Cardiac septum (tissue), 1 donor: ENCODE measurements around the gene PRG2. TPM values are rescaled to one million over a fixed set of nuclear protein-coding genes. Genes with fewer than 3 reads are reported as not detected.

Experiments
- DNase-seq: peaks from one replicate; pipeline ENCODE4 v3.0.0-alpha.2; 2020; ENCODE audit warnings: low spot score
- intact Hi-C: fragments of 100-400 bp; cut with DNase I; formaldehyde crosslinking; loops from one replicate; pipeline ENCODE4 v1.14.0; 2022
- total RNA-seq: library from RNA; stranded (reverse); fragmentation: NEBNext Ultra II Directional; extraction: Animal tissue kit (Norgen Biotek cat#: 25700); gene quantifications from one replicate; pipeline ENCODE4 v1.2.1, GENCODE V29; 2021
- donor health status: DM: no; HTN: no; CAD: no.

PRG2 gene
- total RNA-seq, 1 donor from 2014 or later, result not detected

GRCh38 chr11:57357856-57358255, 32.6 kb downstream of the PRG2 start:
- intact Hi-C loops, result loop anchor here (10.0 kb wide), 1 partner anchor 513 kb away; no protein-coding TSS in a partner anchor
- no peak for DNase-seq

- intact Hi-C loops, result loop anchor here (10.0 kb wide), 1 partner anchor 513 kb away; no protein-coding TSS in a partner anchor
These were observed 33.1 kb downstream of the PRG2 start for GRCh38 chr11:57357310-57357709.

GRCh38 chr11:57356268-57356667, 34.2 kb downstream of the PRG2 start:
- intact Hi-C loops, result loop anchor here (10.0 kb wide), 1 partner anchor 511 kb away; no protein-coding TSS in a partner anchor
- no peak for DNase-seq

More at GRCh38 chr11:57357310-57357709, 33.1 kb downstream of the PRG2 start:
- no peak for DNase-seq

- no peak for DNase-seq
- intact Hi-C loops, result loop anchor here (10.0 kb wide), 1 partner anchor 510 kb away; no protein-coding TSS in a partner anchor
These were observed 35.8 kb downstream of the PRG2 start for GRCh38 chr11:57354699-57355098.

GRCh38 chr11:57353852-57354251, 36.6 kb downstream of the PRG2 start:
- intact Hi-C loops, result loop anchor here (10.0 kb wide), 1 partner anchor 509 kb away; no protein-coding TSS in a partner anchor
- DNase-seq, result no peak

GRCh38 chr11:57353446-57353845, 37.0 kb downstream of the PRG2 start:
- intact Hi-C loops, result loop anchor here (10.0 kb wide), 1 partner anchor 509 kb away; no protein-coding TSS in a partner anchor
- no peak for DNase-seq

GRCh38 chr11:57353036-57353435, 37.4 kb downstream of the PRG2 start:
- intact Hi-C loops, result loop anchor here (10.0 kb wide), 1 partner anchor 508 kb away; no protein-coding TSS in a partner anchor
- no peak for DNase-seq

- intact Hi-C loops, result loop anchor here (5.0 to 10.0 kb wide), 6 partner anchors 78 to 1165 kb away; partner anchors contain the start of genes SLC43A3 and YPEL4
- DNase-seq, result peak; percentile 90
These were observed 40.8 kb downstream of the PRG2 start for GRCh38 chr11:57349491-57350274.

- no peak for DNase-seq
- intact Hi-C loops, result loop anchor here (5.0 to 10.0 kb wide), 5 partner anchors 79 to 1166 kb away; partner anchors contain the start of genes SLC43A3 and YPEL4
These were observed 41.7 kb downstream of the PRG2 start for GRCh38 chr11:57348636-57349313.

- no peak for DNase-seq
- intact Hi-C loops, result loop anchor here (5.0 to 10.0 kb wide), 5 partner anchors 79 to 1167 kb away; partner anchors contain the start of genes SLC43A3 and YPEL4
These were observed 42.4 kb downstream of the PRG2 start for GRCh38 chr11:57348052-57348451.

- intact Hi-C loops, result loop anchor here (2.0 to 10.0 kb wide), 6 partner anchors 80 to 1167 kb away; partner anchors contain the start of genes SLC43A3 and YPEL4
- DNase-seq, result no peak
These were observed 43.1 kb downstream of the PRG2 start for GRCh38 chr11:57347336-57347735.

- DNase-seq, result no peak
- intact Hi-C loops, result loop anchor here (2.0 to 10.0 kb wide), 6 partner anchors 82 to 1169 kb away; partner anchors contain the start of genes SLC43A3 and YPEL4
These were observed 44.8 kb downstream of the PRG2 start for GRCh38 chr11:57345555-57346211.

GRCh38 chr11:57344826-57345225, 45.6 kb downstream of the PRG2 start:
- no peak for DNase-seq
- intact Hi-C loops, result loop anchor here (5.0 to 10.0 kb wide), 5 partner anchors 82 to 1170 kb away; partner anchors contain the start of genes SLC43A3 and YPEL4

GRCh38 chr11:57343825-57344224, 46.6 kb downstream of the PRG2 start:
- intact Hi-C loops, result loop anchor here (10.0 kb wide), 2 partner anchors 111 to 1171 kb away; no protein-coding TSS in a partner anchor

GRCh38 chr11:57342702-57343101, 47.7 kb downstream of the PRG2 start:
- intact Hi-C loops, result loop anchor here (10.0 kb wide), 2 partner anchors 112 to 1172 kb away; no protein-coding TSS in a partner anchor
- no peak for DNase-seq

More at GRCh38 chr11:57343825-57344224, 46.6 kb downstream of the PRG2 start:
- no peak for DNase-seq

- no peak for DNase-seq
- intact Hi-C loops, result loop anchor here (10.0 kb wide), 2 partner anchors 113 to 1173 kb away; no protein-coding TSS in a partner anchor
These were observed 49.1 kb downstream of the PRG2 start for GRCh38 chr11:57341250-57341808.

GRCh38 chr11:57340039-57340615, 50.3 kb downstream of the PRG2 start:
- peak; percentile 24 for DNase-seq
- intact Hi-C loops, result loop anchor here (10.0 kb wide), 2 partner anchors 115 to 1175 kb away; no protein-coding TSS in a partner anchor

- intact Hi-C loops, result loop anchor here (5.0 kb wide), 1 partner anchor 193 kb away; the partner anchor contains the start of gene TIMM10
- DNase-seq, result no peak
These were observed 51.1 kb downstream of the PRG2 start for GRCh38 chr11:57339328-57339727.
